K562 (cell line): ENCODE measurements around the gene NME2. TPM values are rescaled to one million over a fixed set of nuclear protein-coding genes. Genes with fewer than 3 reads are reported as not detected.
A peak's percentile ranks its signal among the peaks of the same experiment; 100 is the strongest.

Source experiments
- CBFA2T3 ChIP-seq: fragments of 450-650 bp; IDR thresholded peaks from 2 replicates; pipeline ENCODE4 v1.6.1; 2017
- CREM ChIP-seq: IDR thresholded peaks from 2 replicates; pipeline ENCODE4 v1.6.1; 2014; ENCODE audit warnings: antibody characterized with exemption, low read depth
- E2F6 ChIP-seq, 2 experiments: IDR thresholded peaks; 2 replicates each; pipeline ENCODE4 v1.6.1; 2011; ENCODE audit warnings: borderline replicate concordance in 1 of 2, control low read depth in 1 of 2, low read depth in 1 of 2, low read length in 1 of 2, mild to moderate bottlenecking in 1 of 2, mixed read lengths in 1 of 2, moderate library complexity in 1 of 2; ENCODE audit not compliant: insufficient read depth in 1 of 2, insufficient read length in 1 of 2, poor library complexity in 1 of 2, severe bottlenecking in 1 of 2; ENCODE audit errors: extremely low read depth in 1 of 2
- EP400 ChIP-seq: fragments of 450-650 bp; IDR thresholded peaks from 2 replicates; pipeline ENCODE4 v1.6.1; 2017; ENCODE audit warnings: antibody characterized with exemption, mild to moderate bottlenecking, moderate library complexity
- FOXA1 ChIP-seq: fragments of 450-650 bp; IDR thresholded peaks from 2 replicates; pipeline ENCODE4 v1.6.1; 2016; ENCODE audit warnings: mild to moderate bottlenecking, borderline replicate concordance
- GMEB1 ChIP-seq: fragments of 250-450 bp; sonication (Bioruptor Pico); IDR thresholded peaks from 2 replicates; pipeline ENCODE4 v1.4.0; 2020; ENCODE audit warnings: mild to moderate bottlenecking
- HMGN3 ChIP-seq: IDR thresholded peaks from 2 replicates; pipeline ENCODE4 v1.6.1; 2011; ENCODE audit warnings: borderline replicate concordance, low read depth, mild to moderate bottlenecking, mixed read lengths, low read length; ENCODE audit not compliant: insufficient read length; ENCODE audit errors: extremely low read depth
- MCM2 ChIP-seq: fragments of 450-650 bp; IDR thresholded peaks from 2 replicates; pipeline ENCODE4 v1.6.1; 2017; ENCODE audit warnings: low read depth, mild to moderate bottlenecking
- MIER1 ChIP-seq: fragments of 450-650 bp; IDR thresholded peaks from 2 replicates; pipeline ENCODE4 v1.6.1; 2016; ENCODE audit warnings: antibody characterized with exemption, mild to moderate bottlenecking, low read depth
- POLR2B ChIP-seq: fragments of 450-650 bp; IDR thresholded peaks from 2 replicates; pipeline ENCODE4 v1.6.1; 2018; ENCODE audit warnings: low read depth; ENCODE audit not compliant: partially characterized antibody
- SMAD4 ChIP-seq: fragments of 250-450 bp; sonication (Bioruptor Pico); conservative IDR thresholded peaks from 2 replicates; pipeline ENCODE4 v1.8.0; 2021; ENCODE audit warnings: inconsistent platforms, mild to moderate bottlenecking, moderate library complexity
- TSC22D4 ChIP-seq: fragments of 450-650 bp; IDR thresholded peaks from 2 replicates; pipeline ENCODE4 v1.6.1; 2016; ENCODE audit warnings: missing genetic modification characterization, missing biosample characterization, control low read depth
- YY1 ChIP-seq, 3 experiments: IDR thresholded peaks; 2 replicates each; pipeline ENCODE4 v1.6.1; 2011; ENCODE audit warnings: low read length in 2 of 3, mild to moderate bottlenecking in 2 of 3, moderate library complexity in 2 of 3, borderline replicate concordance in 1 of 3, control low read depth in 1 of 3, low read depth in 1 of 3; ENCODE audit not compliant: insufficient read depth in 3 of 3, insufficient replicate concordance in 2 of 3, control insufficient read depth in 1 of 3, insufficient read length in 1 of 3; ENCODE audit errors: extremely low read depth in 1 of 3
- ZBTB7A ChIP-seq: IDR thresholded peaks from 2 replicates; pipeline ENCODE4 v1.6.1; 2011; ENCODE audit warnings: low read depth, mild to moderate bottlenecking, low read length, moderate library complexity, borderline replicate concordance; ENCODE audit not compliant: control insufficient read depth
- ZFP91 ChIP-seq: sonication (generic); formaldehyde crosslinking; IDR thresholded peaks from 2 replicates; pipeline ENCODE4 v1.8.0; 2022; ENCODE audit warnings: mild to moderate bottlenecking, missing genetic modification reagents
- ZNF134 ChIP-seq: fragments of 250-450 bp; sonication (Bioruptor Pico); conservative IDR thresholded peaks from 2 replicates; pipeline ENCODE4 v1.4.0; 2020
- polyA plus RNA-seq, 8 experiments: library from polyadenylated mRNA; depleted of rRNA in 4 of 8; stranded (reverse) in 5 of 8; unstranded in 3 of 8; fragments of >200 nt; fragmentation: Nextera tagmentation in 2 of 8; fragmentation: Illumina TruSeq in 1 of 8; extraction: Ambion mirVana in 2 of 8; extraction: Trizol in 1 of 8; gene quantifications; 2 replicates each; pipeline versions ENCODE4 v1.2.1 to v1.2.3, GENCODE V29; 2011 to 2014; ENCODE audit warnings: inconsistent platforms in 1 of 8, missing spikeins in 1 of 8
- total RNA-seq, 7 experiments: library from RNA; depleted of rRNA in 6 of 7; stranded (reverse); fragments of >200 nt in 6 of 7; fragmentation: Illumina TruSeq in 2 of 7; extraction: Trizol in 2 of 7; gene quantifications; 2 replicates each; pipeline versions ENCODE4 v1.2.1 to v1.2.3, GENCODE V29; 2011 to 2021; ENCODE audit warnings: low replicate concordance in 1 of 7
- TF ChIP-seq, protein P1 (sequence below): fragments of 450-650 bp; formaldehyde crosslinking; IDR thresholded peaks from 2 replicates; pipeline ENCODE4 v1.4.0; 2020; ENCODE audit warnings: mild to moderate bottlenecking, moderate library complexity

Gene NME2
- total and polyA plus RNA-seq, 9 of the 15 experiments (the other 6 are each of a cell fraction or from before 2014, with no cell fraction given) = 684 to 1,202 (median 924) TPM

DNA sequence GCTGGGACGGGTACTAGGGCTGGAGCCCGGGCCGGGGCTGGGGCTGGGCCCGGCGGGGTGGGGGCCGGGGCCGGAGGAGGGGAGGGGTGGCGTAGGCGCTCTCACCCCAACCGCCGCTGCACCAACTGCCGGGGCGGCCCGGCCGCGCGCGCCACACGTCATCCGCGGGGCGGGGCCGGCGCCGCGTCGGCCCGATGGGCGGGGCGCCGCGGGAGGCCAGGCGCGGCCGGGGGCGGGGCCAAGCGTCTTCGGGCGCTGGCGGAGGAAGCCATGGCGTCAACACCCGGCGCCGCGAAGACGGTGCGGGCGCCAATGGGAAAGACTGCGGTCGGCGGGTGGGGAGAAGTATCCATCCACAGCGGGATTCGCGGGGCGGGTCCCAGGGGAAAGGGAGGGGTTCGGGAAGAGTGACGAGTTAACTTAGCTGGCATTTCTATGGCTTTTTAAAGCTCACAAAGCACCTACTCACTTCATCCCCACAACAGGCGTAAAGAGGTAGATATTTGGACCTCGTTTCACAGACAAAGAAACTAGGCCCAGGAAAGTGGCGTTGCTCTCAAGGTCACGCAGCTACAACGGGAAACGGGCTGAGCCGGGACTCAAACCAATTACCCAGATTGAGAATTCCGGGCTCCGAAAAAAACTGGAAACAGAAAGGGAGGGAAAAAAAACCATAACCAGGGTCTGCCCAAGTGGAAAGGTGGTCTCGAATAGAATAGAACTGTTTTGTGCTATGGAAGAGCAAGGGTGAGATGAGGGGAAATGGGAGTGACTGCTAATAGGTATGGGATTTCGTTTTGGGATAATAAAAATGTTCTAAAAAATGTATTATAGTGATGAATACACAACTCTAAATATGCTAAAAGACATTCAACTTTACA, 45.2 kb upstream of the NME2 start, which contains the start of gene SPAG9 (continued):
- no peak for TF ChIP-seq MCM2
- no peak for TF ChIP-seq ZFP91
- peak; percentile 56 for TF ChIP-seq SMAD4 (CRISPR knock-in tag)
- TF ChIP-seq ZBTB7A = peak; percentile 53; the same call in 1 of the 2 replicates
- peak; percentile 49; the same call in 1 of the 2 replicates for TF ChIP-seq MIER1
- TF ChIP-seq E2F6 (IDR thresholded peaks at IDR 0.05; ENCODE audit: borderline replicate concordance in 1 of 2, extremely low read depth in 1 of 2, insufficient read depth in 1 of 2, insufficient read length in 1 of 2, low read depth in 1 of 2, low read length in 1 of 2, poor library complexity in 1 of 2, severe bottlenecking in 1 of 2) = peak in 1 of 2 experiments; percentile 8
- TF ChIP-seq HMGN3 = peak; percentile 27
- peak; percentile 97 for TF ChIP-seq CREM
- no peak; the same call in 1 of the 2 replicates for TF ChIP-seq EP400
- TF ChIP-seq CBFA2T3 = no peak
- peak; percentile 65; the same call in 1 of the 2 replicates for TF ChIP-seq GMEB1 (CRISPR knock-in tag)
- TF ChIP-seq, protein P1, sequence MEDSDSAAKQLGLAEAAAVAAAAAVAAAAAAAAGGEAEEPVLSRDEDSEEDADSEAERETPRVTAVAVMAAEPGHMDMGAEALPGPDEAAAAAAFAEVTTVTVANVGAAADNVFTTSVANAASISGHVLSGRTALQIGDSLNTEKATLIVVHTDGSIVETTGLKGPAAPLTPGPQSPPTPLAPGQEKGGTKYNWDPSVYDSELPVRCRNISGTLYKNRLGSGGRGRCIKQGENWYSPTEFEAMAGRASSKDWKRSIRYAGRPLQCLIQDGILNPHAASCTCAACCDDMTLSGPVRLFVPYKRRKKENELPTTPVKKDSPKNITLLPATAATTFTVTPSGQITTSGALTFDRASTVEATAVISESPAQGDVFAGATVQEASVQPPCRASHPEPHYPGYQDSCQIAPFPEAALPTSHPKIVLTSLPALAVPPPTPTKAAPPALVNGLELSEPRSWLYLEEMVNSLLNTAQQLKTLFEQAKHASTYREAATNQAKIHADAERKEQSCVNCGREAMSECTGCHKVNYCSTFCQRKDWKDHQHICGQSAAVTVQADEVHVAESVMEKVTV (CRISPR knock-in tag) = 0 out of 2 replicates have a peak, but pooled peaks have one; percentile 4
- TF ChIP-seq TSC22D4 (tag) = no peak
- TF ChIP-seq YY1 (IDR thresholded peaks at IDR 0.05; ENCODE audit: borderline replicate concordance in 1 of 3, control insufficient read depth in 1 of 3, extremely low read depth in 1 of 3, insufficient read depth in 3 of 3, insufficient read length in 1 of 3, insufficient replicate concordance in 2 of 3, low read depth in 1 of 3, low read length in 2 of 3) = peak in 2 of 3 experiments; percentile 80 to 83
- TF ChIP-seq FOXA1 = no peak
- TF ChIP-seq POLR2B = peak; percentile 8
- no peak for TF ChIP-seq ZNF134 (CRISPR knock-in tag)
